HG02588 (cell line): ENCODE results near the gene PDLIM7.
"Not testable (repeated sequence)": the region's sequence is repeated elsewhere in the genome, so short reads cannot be mapped to it uniquely, and the experiment has no call there.

ENCODE experiments used
- ATAC-seq: cut with Tn5 transposase; IDR thresholded peaks from one replicate; pipeline ENCODE4 v1.9.1; 2021; ENCODE audit warnings: mild to moderate bottlenecking, moderate library complexity; ENCODE audit not compliant: unreplicated experiment

PDLIM7 gene

DNA sequence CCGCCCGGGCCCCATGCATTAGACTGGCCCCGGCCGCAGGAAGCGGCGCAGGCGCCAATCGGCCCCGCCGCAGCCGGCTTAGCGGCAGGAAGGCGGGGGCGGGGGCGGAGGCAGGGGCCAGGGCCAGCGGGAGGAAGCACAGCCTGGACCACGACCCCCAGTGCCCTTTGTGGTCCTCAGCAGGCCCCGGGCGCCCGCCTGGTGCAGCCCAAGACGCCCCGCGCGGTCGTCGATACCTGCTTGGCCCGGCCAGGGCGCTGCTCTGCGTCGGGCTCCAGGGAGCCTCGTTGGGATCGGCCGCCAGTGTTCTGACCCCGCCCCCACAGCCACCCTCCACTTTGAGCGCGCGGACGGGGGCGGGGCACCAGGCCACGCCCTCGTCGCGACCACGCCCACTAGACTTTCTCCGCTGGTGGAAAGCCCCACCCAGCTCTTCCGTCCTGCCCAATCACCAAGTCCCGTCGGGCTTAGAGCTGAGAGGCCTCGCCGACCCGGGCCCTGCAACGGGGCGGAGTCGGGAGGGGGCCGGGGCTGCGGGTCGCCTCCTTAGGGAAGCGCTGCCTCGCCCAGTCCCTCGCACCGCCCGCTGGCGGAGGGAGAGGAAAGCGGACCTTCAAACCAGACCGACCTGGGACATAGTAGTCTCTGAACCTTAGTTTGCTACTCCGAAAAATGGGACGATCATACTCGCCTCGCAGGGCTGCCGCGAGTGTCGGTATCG, at the start of gene PDLIM7:
Gene PDLIM7 (minus strand): TSS at position 313 of the 721 bp plus-strand sequence. CDS start 1,092 bp downstream, outside the sequence.
- peak; percentile 70 for ATAC-seq

GRCh38 chr5:177546258-177546741, 48.9 kb upstream of the PDLIM7 start:
- no peak for ATAC-seq

DNA sequence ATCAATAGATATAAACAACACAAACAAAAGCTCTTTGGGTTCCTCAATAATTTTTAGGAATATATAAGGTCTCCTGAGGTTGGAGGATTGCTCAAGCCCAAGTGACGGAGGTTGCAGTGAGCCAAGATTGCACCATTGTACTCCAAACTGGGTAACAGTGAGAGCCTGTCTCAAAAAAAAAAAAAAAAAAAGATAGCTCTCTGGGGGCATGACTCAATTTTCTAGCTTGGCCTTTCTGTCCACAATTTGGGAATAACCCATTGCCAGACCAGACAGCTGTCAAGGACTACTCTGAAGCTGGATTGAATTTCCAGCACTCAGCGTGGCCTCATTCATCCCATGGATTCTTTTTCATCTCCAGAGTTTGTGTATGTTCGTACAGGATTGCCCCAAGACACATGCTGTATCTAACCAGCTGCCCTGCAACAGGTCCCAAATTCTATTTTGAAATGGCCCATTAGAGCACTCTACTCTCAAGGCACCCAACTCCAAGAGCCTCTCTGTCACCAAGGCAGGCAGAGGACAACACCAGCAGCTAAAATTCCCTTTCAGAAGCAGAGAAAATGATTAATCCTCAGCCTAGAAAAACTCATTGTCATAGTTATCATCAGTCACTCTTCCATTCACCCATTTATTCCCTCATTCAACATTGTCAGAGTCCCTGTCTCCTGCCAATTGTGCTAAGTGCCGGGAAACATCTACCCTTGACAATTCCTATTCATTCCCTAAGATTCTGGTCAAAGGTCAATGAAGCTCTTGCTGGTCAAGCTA, 48.3 kb upstream of the PDLIM7 start:
- ATAC-seq = no peak

DNA sequence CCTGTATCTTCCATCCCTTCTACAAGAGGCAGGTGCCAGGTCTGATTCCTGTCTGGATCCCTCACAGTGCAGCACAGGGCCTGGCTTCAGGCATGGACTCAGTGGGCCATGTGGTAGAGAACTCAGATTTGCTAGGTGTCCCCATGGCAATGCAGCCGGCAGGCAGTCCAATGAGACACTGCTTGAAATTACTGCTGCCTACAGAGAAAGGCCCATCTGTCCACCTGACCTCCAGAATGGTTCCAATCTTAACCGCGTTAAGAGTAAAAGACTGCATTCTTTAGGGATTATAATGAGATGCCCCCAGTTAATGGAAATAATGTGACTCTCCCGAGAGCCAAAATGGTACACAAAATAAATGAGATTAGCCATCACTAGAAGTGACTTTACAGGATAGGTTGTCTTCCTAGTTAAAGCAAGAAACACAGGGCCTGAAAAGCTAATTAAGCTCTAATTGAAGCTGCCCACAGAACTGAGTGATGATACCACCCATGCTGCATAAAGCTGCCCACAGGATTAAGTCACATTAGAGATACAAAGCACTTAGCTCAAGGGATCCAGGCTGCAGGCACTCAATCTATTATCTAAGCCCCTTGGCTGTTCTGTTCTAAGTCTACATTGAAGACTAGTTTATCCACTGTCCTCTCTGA, 45.5 kb upstream of the PDLIM7 start:
- no peak for ATAC-seq

- no peak for ATAC-seq
Observed at GRCh38 chr5:177540438-177540837, 43.0 kb upstream of the PDLIM7 start.

- no peak for ATAC-seq
Observed at GRCh38 chr5:177539411-177539810, 42.0 kb upstream of the PDLIM7 start.

DNA sequence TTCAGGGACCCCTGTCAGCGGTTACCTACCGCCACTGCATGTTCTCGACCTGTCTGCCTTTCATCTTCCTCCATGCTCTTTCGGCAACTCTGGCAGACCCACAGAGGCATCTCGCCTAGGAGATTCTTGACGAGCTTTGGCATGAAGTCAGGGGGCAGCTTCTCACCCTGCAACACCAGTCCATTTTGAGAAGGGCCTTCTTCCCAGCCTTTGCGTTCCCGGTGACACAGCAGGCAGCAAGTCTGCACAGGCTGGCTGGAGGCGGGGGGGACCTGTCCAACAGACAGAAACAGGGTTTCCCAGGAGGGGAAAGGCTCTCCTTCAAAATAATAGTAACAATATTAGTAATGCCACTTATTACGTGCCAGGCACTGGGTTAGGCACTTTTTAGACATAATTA, 41.5 kb upstream of the PDLIM7 start:
- ATAC-seq = no peak

DNA sequence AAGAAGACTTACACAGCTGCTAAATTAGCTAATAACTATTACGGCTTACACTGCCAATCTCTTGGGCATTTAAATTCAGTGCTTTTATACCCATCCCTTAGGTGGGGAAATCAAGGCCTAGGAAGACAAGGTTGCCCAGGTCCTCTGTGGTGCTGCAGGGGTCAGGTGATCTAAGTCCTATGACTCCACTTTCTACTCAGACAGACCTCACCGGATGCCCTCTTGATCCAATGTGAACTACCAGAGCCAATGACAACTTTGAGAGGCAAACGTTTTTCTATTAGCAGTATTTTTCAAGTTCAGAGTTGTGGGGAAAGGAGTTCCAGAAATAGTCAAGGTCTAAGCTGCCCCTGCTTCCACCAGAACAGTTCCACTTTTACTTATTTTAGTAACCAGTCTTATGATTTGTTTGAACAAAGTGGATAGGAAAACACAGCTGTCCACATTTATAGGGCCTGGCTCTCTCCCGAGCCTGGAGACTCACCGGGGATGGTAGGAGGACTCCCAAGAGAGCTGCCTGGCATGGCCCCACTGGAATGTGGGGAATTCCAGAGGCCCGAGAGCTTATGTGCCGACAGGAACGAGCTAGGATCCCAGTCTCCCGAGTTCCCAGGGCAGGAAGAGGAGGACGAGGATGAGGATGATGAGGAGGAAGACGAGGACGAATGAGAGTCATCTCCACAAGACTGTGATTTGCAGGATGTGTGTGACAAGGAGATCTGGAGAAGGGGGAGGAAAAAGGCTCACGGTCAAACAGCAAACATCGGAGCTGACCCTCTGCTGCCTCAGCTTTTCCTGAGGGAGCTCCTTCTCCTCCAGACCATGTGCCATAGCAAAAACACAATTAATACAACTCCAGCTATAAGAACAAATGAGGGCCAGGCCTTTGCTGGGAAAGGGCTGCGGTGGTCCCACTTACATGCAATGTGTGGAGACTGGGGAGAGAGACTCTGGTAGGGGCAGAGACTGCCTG, 40.3 kb upstream of the PDLIM7 start:
- no peak for ATAC-seq

GRCh38 chr5:177536386-177536785, 39.0 kb upstream of the PDLIM7 start:
- no peak for ATAC-seq

GRCh38 chr5:177535125-177535524, 37.7 kb upstream of the PDLIM7 start:
- no peak for ATAC-seq

GRCh38 chr5:177534433-177534832, 37.0 kb upstream of the PDLIM7 start:
- not testable (repeated sequence) for ATAC-seq

GRCh38 chr5:177531209-177531940, 34.0 kb upstream of the PDLIM7 start:
- no peak for ATAC-seq

DNA sequence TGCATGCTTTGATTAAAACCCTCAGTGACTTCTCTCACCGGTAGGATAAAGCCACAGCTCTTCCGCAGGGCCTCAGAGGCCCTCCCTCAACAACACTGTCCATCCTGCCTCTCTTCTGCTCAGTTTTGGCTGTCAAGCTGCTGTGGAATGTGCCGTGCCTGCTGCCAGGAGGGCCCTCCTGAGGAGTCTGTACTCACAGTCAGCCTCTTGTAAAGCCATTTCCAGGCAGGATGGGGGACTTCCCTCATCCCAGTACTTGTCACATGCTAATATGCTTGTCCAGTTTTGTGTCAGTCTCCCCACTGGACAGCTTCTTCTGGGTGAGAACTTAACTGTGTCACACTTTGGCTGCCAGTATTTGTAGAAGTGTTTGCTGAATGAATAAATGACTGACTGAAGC, 33.2 kb upstream of the PDLIM7 start:
- ATAC-seq = no peak

- ATAC-seq = no peak
Observed at GRCh38 chr5:177529247-177530203, 32.1 kb upstream of the PDLIM7 start.

GRCh38 chr5:177528631-177529030, 31.2 kb upstream of the PDLIM7 start:
- no peak for ATAC-seq

GRCh38 chr5:177527595-177527994, 30.2 kb upstream of the PDLIM7 start:
- no peak for ATAC-seq

DNA sequence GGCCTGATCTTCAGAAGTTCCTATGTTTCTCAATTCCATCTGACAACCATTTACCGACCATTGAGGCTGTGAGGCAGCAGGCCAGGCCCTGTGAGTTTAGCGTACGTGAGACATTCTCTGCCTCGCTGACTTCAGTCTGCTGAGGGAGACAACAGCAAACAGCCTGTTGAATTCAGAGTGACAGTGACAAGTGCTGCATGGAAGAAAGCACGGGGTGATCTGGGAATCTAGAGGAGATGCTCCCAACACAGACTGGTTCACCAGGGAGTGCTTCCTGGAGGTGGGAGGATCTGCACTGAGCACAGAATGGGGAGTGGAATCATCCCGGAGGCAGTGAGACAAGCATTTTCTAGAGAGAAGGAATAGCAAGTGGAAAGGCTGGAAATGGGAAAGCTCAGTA, 29.4 kb upstream of the PDLIM7 start:
- no peak for ATAC-seq

DNA sequence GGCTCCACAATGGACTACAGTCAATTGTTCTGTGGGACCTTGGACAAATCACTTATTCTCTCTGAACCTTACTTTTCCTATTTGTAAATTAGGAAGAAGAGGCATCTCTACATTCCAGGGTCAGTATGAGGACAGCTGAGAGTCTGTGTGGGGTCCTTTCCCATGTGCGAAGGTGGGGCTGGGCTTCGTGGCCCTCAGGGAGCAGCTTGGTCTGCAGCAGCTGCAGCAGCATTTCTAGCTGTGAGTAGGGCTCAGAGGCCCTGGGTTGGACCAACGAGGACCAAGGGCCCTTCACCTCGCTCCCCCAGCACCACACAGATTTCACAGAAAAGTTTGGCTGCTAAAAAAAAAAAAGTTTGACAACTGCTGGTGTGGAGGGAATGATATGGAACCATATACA, 28.8 kb upstream of the PDLIM7 start:
- no peak for ATAC-seq
